ENCODE data around the gene EEA1.

Gene EEA1

GRCh38 chr12:92926549-92926948 lies 2.5 kb downstream of the EEA1 start:
- peak overlapping the region; percentile 92 for H3K4me3 ChIP-seq (ENCODE audit: low read length)
- no peak for TF ChIP-seq ZNF274 (IDR thresholded peaks at IDR 0.05; ENCODE audit: low read depth, low read length)

DNA sequence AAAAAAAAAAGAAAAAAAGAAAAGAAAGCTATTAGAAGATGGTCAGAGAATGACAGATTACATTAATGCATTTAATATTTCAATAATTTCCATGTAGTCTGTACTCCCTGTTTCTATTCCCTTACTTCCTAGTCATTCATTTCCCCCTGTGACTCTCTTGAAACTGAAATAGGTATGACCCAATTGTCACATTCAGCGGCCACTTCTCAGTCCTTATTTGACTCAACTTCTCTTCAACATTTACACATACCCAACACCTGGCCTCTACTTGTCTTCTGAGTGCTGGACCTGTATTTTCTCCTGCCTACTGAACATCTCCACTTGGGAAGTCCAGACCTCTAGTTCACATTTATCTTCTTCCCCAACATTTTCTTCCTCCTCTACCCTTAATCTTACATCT lies 7.2 kb downstream of the EEA1 start:
- TF ChIP-seq ZNF274 (IDR thresholded peaks at IDR 0.05; ENCODE audit: low read depth, low read length) = no peak
- no peak overlapping the region for H3K4me3 ChIP-seq (ENCODE audit: low read length)

DNA sequence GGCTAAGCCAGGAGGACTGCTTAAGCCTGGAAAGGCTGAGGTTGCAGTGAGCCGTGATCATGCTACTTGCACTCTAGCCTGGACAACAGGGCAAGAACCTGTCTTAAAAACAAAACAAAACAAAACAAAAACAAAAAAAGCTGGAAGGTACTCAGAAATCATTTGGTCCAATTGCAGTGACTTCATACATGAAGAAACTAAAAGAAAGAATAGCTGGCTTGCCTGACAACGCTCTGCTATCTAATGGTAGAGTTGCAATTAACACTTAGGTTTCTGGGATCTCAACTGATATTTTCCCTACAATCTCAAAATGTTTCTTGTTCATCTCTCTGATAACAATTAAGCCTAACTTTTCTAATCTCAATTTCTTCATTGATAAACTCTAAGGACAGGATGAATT lies 13.7 kb downstream of the EEA1 start:
- no peak for TF ChIP-seq ZNF274 (IDR thresholded peaks at IDR 0.05; ENCODE audit: low read depth, low read length)
- H3K4me3 ChIP-seq (ENCODE audit: low read length) = no peak overlapping the region

- H3K4me3 ChIP-seq (ENCODE audit: low read length) = no peak overlapping the region
- TF ChIP-seq ZNF274 (IDR thresholded peaks at IDR 0.05; ENCODE audit: low read depth, low read length) = no peak
These were observed 14.9 kb downstream of the EEA1 start for GRCh38 chr12:92914170-92914569.

- no peak for TF ChIP-seq ZNF274 (IDR thresholded peaks at IDR 0.05; ENCODE audit: low read depth, low read length)
- no peak overlapping the region for H3K4me3 ChIP-seq (ENCODE audit: low read length)
These were observed 16.4 kb downstream of the EEA1 start for GRCh38 chr12:92912672-92913071.

DNA sequence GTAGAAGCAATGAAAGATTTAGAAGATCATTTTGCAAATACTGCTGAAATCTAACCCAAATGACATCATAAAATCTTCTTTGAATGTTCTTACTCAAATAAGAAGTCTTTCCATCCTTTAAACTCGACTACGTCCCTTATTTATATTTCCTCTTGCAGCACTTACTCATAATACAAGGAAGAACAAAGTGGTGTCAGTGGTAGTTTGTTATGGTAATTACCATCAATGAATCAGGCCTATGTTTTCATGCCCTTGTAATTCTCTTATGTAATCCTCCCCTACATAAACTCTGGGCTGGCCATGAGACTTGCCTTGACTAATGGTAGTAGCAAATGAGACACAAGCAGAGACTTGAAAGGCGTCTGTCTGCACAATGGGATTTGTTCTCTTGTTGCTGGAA lies 17.0 kb downstream of the EEA1 start:
- no peak for TF ChIP-seq ZNF274 (IDR thresholded peaks at IDR 0.05; ENCODE audit: low read depth, low read length)
- H3K4me3 ChIP-seq (ENCODE audit: low read length) = no peak overlapping the region

DNA sequence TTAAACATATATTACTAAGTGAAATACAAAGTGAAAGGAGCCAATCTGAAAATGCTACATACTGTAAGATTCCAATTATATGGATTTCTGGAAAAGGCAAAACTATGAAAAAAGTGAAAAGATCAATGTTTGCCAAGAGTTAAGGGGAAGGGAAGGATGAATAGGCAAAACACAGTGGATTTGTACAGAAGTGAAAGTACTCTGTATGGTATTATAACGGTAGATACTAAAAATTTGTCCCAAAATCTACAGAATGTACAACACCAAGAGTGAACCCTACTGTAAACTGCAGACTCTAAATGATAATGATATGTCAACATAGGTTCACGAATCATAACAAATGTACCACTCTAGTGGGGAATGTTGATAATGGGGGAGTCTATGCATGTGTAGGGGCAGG lies 17.8 kb downstream of the EEA1 start:
- TF ChIP-seq ZNF274 (IDR thresholded peaks at IDR 0.05; ENCODE audit: low read depth, low read length) = no peak
- H3K4me3 ChIP-seq (ENCODE audit: low read length) = no peak overlapping the region

GRCh38 chr12:92908108-92908507 lies 21.0 kb downstream of the EEA1 start:
- TF ChIP-seq ZNF274 (IDR thresholded peaks at IDR 0.05; ENCODE audit: low read depth, low read length) = no peak
- H3K4me3 ChIP-seq (ENCODE audit: low read length) = no peak overlapping the region

DNA sequence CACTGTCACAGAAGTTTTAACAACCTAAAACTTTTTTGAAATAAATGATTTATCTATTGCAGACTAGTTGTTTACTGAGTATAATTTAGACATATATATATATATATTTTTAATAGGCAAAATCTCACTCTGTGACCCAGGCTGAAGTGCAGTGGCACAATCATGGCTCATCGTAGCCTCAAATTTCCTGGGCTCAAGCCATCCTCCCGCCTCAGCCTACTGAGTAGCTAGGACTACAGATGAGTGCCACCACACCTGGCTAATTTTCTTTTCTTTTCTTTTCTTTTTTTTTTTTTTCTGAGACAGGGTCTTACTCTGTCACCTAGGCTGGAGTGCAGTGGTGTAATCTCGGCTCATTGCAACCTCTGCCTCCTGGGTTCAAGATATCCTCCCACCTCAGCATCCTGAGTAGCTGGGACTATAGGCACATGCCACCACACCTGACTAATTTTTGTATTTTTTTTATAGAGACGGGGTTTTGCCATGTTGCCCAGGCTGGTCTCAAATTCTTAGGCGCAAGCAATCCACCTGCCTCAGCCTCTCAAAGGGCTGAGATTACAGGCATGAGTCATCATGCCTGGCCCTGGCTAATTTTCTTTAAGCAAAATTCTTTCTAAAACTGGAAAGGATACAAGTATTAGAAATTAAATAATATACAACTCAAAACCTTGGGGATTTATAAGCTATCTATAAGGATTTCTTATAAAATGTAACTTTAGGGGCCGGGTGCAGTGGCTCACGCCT lies 23.1 kb downstream of the EEA1 start:
- H3K4me3 ChIP-seq (ENCODE audit: low read length) = no peak overlapping the region
- TF ChIP-seq ZNF274 (IDR thresholded peaks at IDR 0.05; ENCODE audit: low read depth, low read length) = no peak

- no peak for TF ChIP-seq ZNF274 (IDR thresholded peaks at IDR 0.05; ENCODE audit: low read depth, low read length)
- H3K4me3 ChIP-seq (ENCODE audit: low read length) = no peak overlapping the region
These were observed 23.8 kb downstream of the EEA1 start for GRCh38 chr12:92905258-92905810.

GRCh38 chr12:92900941-92901340 lies 28.2 kb downstream of the EEA1 start:
- H3K4me3 ChIP-seq (ENCODE audit: low read length) = no peak overlapping the region
- no peak for TF ChIP-seq ZNF274 (IDR thresholded peaks at IDR 0.05; ENCODE audit: low read depth, low read length)

DNA sequence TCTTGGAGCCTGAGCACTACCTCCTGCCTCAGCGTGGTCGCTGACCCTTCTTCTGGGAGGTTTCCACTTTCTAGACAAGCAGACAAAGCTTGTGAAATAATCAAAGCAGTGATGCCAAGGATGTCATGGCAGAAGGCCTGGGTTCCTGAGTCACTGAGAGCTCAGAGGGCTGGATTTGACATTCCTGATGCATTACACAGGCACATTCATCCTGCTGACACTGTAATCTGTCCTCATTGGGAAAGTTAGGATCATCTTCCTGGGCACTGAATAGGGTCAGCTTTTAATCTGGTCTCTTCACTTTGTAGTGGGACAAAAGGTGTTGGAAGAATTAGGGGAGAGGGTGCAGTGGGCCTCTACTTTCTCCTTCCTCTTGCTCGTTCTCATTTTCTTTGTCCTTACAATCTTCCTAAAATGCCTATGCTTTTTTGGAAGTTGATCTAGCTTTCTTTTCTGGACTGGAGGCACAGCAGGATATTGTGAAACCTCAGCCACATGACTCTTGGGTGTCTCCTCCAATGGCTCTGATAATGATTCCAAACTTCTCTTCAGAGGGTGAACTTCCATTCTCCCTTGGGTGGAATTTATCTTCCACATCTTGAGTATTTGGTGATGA lies 29.6 kb downstream of the EEA1 start:
- no peak overlapping the region for H3K4me3 ChIP-seq (ENCODE audit: low read length)
- no peak for TF ChIP-seq ZNF274 (IDR thresholded peaks at IDR 0.05; ENCODE audit: low read depth, low read length)

DNA sequence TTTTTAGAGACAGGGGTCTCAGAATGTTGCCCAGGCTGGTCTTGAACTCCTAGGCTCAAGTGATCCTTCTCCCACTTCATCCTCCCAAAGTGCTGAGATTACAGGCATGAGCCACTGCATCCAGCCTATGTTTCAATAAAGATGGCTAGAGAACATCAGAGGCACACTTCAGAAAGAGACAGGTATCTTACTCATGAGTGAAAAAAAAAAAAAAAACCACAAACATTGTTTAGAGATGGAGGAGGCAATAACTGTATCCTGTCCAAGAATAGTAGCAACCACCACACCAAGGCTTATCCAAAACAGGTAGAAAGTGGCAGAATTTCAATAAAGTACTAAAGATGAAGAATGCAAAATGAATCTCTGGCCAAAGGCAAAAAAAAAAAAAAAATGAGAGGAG lies 30.3 kb downstream of the EEA1 start:
- TF ChIP-seq ZNF274 (IDR thresholded peaks at IDR 0.05; ENCODE audit: low read depth, low read length) = no peak
- no peak overlapping the region for H3K4me3 ChIP-seq (ENCODE audit: low read length)

DNA sequence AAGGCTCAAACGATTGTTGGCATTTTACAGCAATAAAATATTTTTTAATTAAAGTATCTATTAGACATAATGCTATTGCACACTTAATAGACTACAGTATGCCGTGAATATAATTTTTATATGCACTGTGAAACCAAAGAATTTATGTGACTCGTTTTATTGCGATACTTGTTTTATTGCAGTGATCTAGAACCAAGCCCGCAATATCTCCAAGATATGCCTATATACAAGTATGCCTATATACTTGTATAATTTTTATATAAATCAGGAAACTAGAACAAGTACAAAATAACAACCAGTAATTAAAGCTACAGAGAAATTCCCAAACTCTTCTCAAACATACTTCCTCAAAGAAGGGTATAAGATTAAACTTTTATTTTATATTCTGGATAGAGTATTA lies 31.3 kb downstream of the EEA1 start:
- no peak overlapping the region for H3K4me3 ChIP-seq (ENCODE audit: low read length)
- TF ChIP-seq ZNF274 (IDR thresholded peaks at IDR 0.05; ENCODE audit: low read depth, low read length) = no peak

- TF ChIP-seq ZNF274 (IDR thresholded peaks at IDR 0.05; ENCODE audit: low read depth, low read length) = no peak
- no peak overlapping the region for H3K4me3 ChIP-seq (ENCODE audit: low read length)
These were observed 38.4 kb downstream of the EEA1 start for GRCh38 chr12:92890601-92891106.

Data from GM08714 (cell line).